Measurements from ENCODE around the gene SPP1.
A peak's percentile ranks its signal among the peaks of the same experiment; 100 is the strongest.

The SPP1 gene

DNA sequence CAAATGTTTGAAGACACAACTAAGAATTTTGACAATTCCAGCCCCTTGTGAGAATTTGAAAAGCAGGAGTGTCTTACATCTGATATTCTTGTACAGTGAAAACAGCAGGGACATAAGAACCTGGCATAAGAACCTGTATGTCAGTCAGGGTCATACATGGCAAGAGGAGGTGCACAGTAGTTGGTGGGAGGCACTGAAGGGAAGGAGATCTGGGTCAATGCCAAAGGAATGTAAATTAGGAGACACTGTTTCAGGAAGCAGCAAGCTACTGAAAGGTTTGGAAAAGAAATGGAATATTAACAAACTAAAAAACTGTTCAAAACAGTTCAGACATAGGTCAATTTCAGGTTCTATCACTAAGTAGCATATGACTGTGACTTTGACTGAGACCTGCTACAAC, 25.0 kb upstream of the SPP1 start:
- H3K4me3 ChIP-seq (ENCODE audit: control insufficient read depth, low read depth, low read length) = no peak overlapping the region
- TF ChIP-seq, protein P1, sequence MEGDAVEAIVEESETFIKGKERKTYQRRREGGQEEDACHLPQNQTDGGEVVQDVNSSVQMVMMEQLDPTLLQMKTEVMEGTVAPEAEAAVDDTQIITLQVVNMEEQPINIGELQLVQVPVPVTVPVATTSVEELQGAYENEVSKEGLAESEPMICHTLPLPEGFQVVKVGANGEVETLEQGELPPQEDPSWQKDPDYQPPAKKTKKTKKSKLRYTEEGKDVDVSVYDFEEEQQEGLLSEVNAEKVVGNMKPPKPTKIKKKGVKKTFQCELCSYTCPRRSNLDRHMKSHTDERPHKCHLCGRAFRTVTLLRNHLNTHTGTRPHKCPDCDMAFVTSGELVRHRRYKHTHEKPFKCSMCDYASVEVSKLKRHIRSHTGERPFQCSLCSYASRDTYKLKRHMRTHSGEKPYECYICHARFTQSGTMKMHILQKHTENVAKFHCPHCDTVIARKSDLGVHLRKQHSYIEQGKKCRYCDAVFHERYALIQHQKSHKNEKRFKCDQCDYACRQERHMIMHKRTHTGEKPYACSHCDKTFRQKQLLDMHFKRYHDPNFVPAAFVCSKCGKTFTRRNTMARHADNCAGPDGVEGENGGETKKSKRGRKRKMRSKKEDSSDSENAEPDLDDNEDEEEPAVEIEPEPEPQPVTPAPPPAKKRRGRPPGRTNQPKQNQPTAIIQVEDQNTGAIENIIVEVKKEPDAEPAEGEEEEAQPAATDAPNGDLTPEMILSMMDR (conservative IDR thresholded peaks at IDR 0.05; ENCODE audit: control insufficient read depth, insufficient read depth, low read depth, low read length) = no peak
- no peak for DNase-seq (ENCODE audit: low read depth)

DNA sequence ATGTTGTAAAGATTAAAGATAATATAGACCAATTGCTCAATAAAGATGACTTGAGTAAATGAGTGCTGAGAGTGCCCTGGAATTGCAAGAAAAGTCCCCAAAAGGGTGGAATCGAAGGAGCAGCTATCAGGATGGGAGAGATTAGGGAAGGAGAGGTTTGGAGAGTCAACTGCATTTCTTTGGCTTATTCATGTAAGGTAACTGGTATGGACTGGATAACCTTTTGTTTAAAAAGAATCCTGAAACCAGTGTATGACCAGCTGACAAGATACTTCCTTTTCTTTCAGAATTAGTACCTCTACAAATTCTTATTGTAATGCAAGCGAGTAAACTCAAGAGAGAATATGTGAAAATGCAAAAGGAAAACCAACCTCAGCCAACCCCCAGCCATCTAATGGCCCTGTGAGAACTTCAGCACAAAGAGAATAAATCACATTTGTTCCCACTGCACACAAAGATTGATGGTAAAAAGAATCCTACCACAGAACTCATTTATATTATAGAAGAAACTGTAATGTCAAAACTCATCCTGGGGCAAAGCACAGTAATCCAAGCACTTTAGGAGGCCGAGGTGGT, 24.5 kb upstream of the SPP1 start:
- no peak overlapping the region for H3K4me3 ChIP-seq (ENCODE audit: control insufficient read depth, low read depth, low read length)
- TF ChIP-seq, protein P1 (conservative IDR thresholded peaks at IDR 0.05; ENCODE audit: control insufficient read depth, insufficient read depth, low read depth, low read length) = no peak
- DNase-seq (ENCODE audit: low read depth) = no peak

DNA sequence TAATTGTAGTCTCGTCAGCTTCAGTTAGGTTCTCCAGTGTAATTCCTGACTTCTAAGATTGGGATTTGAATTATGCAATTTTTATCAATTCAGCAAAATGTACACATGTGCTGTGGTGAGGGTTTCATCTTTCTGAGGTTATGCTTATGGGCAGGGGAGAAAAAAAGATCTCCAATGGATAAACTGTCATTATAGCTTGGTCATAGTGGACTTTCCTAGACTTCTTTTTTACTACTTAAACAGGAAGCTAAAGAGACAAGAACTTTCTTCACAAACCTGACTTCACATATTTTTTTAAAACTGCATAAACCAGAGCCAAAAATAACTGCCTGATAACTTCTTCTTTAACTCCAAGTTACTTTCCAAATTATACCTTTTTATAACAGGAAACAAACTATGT, 21.7 kb upstream of the SPP1 start:
- TF ChIP-seq, protein P1 (conservative IDR thresholded peaks at IDR 0.05; ENCODE audit: control insufficient read depth, insufficient read depth, low read depth, low read length) = no peak
- no peak for DNase-seq (ENCODE audit: low read depth)
- no peak overlapping the region for H3K4me3 ChIP-seq (ENCODE audit: control insufficient read depth, low read depth, low read length)

DNA sequence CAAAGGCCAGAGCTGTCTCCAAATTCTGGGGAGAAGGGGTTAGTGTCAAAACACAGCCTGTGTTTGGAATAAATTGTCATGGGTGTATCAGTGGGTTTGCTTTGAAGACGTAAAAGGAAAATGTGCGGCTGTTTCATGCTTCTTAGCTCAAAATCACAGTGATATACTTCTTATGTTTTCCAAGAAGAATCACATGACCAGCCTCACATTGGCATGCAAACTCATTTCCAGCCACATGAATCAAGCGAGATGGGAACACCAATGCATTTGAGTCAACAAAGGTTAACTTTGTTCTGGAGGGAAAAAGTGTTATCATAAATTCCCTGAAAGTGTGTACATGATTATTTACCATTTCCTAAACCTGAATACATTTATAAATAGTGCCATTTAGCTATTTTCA, 19.0 kb upstream of the SPP1 start:
- H3K4me3 ChIP-seq (ENCODE audit: control insufficient read depth, low read depth, low read length) = no peak overlapping the region
- TF ChIP-seq, protein P1 (conservative IDR thresholded peaks at IDR 0.05; ENCODE audit: control insufficient read depth, insufficient read depth, low read depth, low read length) = no peak
- no peak for DNase-seq (ENCODE audit: low read depth)

DNA sequence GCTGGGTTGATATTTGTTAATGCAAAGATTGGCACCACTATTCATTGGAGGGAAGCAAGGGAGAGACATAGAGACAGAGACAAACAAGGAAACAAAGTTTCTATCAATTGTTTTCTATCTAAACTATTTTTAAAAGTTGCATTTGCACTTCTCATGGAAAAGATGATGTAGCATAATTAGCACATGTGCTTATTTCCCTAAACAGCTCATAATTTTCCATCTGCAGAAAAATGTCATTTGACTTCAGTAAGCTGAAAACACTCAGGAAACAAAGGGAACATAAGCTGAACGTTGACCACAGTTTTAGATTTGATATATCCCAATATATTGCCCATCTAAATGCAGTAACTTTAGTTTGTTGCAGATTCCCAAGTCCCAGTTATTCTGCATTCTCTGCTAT, 18.5 kb upstream of the SPP1 start:
- TF ChIP-seq, protein P1 (conservative IDR thresholded peaks at IDR 0.05; ENCODE audit: control insufficient read depth, insufficient read depth, low read depth, low read length) = no peak
- no peak for DNase-seq (ENCODE audit: low read depth)
- H3K4me3 ChIP-seq (ENCODE audit: control insufficient read depth, low read depth, low read length) = no peak overlapping the region

DNA sequence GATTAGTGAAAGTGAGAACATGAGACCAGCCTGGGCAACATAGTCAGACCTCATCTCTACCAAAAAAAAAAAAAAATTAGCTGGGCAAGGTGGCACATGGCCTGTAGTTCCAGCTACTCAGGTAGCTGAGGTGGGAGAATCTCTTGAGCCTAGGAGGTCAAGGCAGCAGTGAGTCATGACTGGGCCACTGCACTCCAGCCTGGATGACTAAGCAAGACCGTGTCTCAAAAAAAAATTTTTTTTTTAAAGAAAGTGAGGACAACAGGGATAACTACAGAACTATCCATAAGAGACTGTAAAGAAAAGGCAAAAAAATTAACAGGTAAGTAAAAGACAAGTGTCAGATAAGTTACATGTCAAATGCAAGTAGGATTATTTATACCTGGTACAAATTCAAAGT, 13.5 kb upstream of the SPP1 start:
- DNase-seq (ENCODE audit: low read depth) = peak; percentile 63
- H3K4me3 ChIP-seq (ENCODE audit: control insufficient read depth, low read depth, low read length) = no peak overlapping the region
- TF ChIP-seq, protein P1 (conservative IDR thresholded peaks at IDR 0.05; ENCODE audit: control insufficient read depth, insufficient read depth, low read depth, low read length) = no peak
